ENCODE data around the gene FRAS1.
"Not testable (repeated sequence)": the region's sequence is repeated elsewhere in the genome, so short reads cannot be mapped to it uniquely, and the experiment has no call there.

The FRAS1 gene

DNA sequence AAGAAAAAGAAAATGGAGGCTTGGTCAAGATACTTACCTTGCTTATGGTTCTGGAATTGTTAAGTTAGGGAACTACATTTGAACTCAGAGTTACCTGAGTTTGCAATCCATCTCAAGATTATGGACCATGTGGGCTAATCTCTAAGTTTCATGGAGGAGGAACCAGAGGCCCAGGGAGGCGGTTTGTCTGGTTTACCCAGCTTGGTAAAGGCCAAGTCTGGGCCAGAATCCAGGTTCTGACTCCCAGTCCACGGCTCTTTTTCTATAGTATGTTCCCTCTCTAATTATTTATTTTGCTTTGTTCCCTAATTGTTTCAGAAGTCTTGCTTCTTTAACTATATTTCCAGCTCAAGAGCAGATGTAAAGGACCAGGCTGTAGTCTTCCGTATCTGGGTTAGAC lies 168.1 kb downstream of the FRAS1 start:
- DNase-seq, result no peak

DNA sequence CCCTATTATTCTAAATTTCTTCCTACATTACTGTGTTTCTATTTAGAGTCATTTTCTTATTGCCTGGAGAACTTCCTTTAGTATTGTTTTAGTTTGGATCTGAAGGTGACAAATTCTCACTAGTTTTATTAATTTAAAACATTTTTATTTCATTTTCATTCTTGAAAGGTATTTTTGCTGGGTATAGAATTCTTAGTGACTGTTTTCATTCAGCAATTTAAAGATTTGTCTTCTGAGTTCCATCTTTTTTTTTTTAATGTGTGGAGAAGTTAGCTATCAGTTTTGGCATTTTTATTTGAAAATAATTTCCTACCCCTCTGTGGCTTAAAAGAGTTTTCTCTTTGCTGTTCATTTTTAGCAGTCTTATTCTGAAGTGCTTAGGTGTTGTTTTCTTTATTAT lies 169.2 kb downstream of the FRAS1 start:
- DNase-seq, result no peak

DNA sequence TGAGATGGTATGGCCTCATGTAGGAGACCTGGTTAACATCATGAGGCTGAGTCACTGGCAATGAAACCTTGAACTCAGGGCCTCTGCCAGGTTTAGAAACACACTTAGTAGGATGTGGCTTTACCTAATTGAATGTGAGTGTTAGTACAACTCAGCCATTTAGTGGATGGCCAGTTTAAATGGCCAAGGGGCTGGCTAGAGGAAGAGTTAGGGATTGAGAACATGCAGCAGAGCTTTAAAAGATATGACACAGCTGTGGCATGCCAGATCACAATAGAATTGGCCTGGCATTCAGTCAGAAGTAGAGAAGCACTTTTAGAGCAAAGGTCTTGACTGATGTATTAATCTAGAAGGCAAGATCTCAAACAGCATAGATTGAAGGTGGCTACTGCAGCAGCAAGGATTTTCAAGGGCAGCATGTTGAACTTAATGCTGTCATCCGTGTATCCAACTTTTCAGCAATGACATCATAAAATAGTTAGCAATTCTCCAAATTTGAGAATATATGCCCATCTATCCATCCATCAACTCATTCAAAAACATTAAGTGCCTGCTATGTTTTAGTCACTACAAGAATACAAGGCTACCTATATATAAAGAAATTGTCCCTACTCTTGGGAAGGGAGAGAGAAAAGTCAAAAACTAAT lies 170.4 kb downstream of the FRAS1 start:
- DNase-seq, result no peak

DNA sequence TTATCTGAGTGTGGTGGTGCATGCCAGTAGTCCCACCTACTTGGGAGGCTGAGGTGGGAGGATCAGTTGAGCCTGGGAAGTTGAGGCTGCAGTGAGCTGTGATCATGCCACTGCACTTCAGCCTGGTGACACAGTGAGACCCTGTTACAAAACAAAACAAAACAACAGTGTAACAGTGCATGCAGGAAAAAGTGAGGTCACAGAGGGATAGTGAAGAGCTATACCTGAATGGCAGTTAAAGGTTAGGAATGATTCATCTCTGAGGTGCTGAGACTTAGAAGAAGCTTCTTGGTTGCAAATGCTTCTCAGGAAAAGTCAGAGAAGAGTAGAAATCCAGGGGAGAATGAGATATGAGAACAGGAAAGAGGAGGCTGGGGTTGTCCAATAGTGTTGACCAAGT lies 178.7 kb downstream of the FRAS1 start:
- DNase-seq, result no peak

GRCh38 chr4:78237360-78237759 lies 180.2 kb downstream of the FRAS1 start:
- no peak for DNase-seq

DNA sequence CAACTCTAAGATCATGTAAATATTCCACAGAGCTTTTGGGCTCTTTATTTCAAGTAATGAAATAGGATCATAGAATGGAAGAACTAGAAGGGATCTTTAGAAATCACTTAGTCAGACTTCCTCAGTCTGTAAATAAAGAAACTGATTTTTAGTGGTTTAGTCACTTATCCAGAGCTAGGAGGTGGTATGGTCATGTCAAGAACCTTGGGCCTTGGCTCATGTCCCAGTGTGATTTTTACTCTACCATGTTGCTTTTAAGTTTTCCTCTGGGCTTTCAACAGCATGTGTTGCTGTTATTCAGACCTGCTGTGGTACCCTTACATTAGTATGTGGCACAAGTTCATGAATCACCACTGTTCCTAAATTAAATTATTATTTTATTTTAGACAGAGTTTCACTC lies 184.9 kb downstream of the FRAS1 start:
- no peak for DNase-seq

GRCh38 chr4:78244705-78245485 lies 187.8 kb downstream of the FRAS1 start:
- DNase-seq, result no peak

DNA sequence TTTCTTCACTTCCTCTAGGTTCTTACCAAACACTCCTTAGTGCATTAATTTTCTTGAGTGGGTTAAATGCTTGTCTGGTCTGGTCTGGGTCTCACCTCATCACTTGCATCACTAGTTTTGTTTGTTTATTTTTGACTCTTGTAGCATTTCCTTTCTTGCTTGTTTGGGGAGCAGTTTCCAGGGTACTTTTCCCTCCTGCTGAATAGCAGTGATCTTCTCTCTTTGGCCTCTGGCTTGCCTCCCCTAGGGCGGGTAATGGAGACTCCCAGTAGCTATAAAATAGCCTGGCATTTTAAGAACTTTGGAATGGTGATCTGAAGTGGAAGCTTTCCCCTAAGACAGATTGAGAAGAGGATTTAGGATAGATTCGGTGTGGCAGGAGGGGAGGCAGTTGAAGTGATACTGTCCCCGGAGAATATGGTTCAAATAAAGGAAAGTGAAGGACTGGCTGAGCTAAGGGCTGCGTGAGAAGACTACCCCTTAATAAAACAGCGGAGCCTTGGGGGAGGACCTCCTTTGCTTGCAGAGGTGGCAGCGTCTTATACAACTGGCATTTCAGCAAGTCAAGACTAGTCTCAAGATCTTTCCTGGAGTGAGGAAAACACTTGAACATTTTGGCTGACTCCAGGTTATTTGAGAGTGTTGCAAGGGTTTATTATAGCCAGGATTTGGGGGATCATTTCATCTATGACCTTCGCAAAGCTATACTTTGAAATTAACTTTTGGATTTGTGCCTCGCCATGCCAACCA lies 190.6 kb downstream of the FRAS1 start:
- no peak for DNase-seq

DNA sequence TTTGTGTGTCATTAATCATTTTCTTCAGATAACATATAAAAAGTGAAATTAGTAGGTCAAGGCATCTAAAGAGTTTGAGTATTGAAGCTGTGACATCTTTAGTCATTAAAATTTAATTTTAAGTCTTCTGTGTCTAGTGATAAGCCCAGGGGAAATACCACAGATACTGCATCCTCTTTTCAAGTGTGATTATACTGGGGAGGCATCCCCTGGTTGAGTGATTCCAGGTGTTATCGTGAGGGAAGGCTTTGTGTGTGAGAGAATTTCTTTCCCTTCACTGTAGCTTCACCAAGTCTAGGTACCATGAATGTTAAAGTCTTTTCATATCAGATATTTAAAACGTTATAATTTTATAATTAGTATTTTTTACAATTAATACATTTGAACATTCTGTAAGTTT lies 193.4 kb downstream of the FRAS1 start:
- DNase-seq, result no peak

- not testable (repeated sequence) for DNase-seq
Observed at GRCh38 chr4:78252773-78253172, 195.7 kb downstream of the FRAS1 start.

- DNase-seq, result no peak
Observed at GRCh38 chr4:78254893-78255292, 197.8 kb downstream of the FRAS1 start.

- DNase-seq, result no peak
Observed at GRCh38 chr4:78265006-78265405, 207.9 kb downstream of the FRAS1 start.

- DNase-seq, result no peak
Observed at GRCh38 chr4:78267790-78268189, 210.7 kb downstream of the FRAS1 start.

DNA sequence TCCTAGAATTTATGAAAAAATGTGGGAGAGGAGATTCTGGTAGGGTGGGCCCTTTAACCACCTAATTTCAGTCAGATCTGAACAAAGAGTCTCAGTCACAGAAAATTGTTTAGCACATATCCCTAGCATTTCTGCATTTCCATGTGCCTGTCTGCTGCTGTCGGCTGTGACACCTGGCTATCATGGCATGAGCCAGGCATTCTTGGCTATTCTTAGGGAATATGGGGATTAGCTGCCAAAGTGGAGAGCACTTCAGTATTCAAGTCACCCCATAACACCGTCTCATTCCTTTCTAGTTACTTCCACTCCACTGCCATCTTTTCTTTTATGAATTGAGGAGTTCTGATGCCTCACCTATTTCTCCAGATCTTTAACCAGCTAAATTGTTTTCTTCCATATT lies 211.5 kb downstream of the FRAS1 start:
- no peak for DNase-seq

DNA sequence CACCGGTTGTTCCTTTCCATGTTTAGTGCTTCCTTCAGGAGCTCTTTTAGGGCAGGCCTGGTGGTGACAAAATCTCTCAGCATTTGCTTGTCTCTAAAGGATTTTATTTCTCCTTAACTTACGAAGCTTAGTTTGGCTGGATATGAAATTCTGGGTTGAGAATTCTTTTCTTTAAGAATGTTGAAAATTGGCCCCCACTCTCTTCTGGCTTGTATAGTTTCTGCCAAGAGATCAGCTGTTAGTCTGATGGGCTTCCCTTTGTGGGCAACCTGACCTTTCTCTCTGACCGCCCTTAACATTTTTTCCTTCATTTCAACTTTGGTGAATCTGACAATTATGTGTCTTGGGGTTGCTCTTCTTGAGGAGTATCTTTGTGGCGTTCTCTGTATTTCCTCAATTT lies 218.3 kb downstream of the FRAS1 start:
- DNase-seq, result not testable (repeated sequence)

DNA sequence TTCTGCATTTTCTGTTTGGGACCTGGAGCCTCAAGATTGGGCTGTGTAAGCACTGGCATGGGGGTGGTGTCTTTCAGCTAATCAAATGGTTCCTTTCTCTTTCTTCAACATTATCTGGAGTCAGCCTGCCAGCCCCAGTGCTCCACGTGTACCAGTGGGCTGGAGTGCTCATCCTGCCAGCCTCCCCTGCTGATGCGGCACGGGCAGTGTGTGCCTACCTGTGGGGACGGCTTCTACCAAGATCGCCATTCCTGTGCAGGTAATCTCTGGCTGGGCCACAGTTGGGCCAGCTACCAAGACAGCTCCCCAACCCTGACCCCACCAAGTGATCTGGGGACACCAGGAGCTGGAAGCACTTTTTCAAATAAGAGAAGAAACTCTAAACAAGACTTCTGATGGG lies 229.2 kb downstream of the FRAS1 start:
- no peak for DNase-seq

GRCh38 chr4:78288327-78288726 lies 231.2 kb downstream of the FRAS1 start:
- no peak for DNase-seq

DNA sequence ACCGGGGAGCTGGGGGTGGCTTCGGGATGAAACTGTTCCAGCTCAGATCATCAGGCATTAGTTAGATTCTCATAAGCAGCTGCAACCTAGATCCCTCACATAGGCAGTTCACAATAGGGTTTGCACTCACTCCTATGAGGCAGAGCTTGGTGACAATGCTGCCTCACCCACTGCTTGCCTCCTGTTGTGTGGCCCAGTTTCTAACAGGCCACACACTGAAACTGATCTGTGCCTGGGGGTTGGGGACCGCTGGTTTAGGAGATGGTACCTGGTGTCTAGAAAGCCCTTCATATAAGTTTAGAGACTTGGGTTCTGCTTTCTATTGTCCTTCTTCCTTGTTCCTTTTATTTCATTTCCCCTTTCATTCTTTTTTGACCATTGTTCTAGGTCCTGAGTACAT lies 234.2 kb downstream of the FRAS1 start:
- no peak for DNase-seq

GRCh38 chr4:78292341-78292740 lies 235.2 kb downstream of the FRAS1 start:
- DNase-seq, result no peak

GRCh38 chr4:78292856-78293255 lies 235.7 kb downstream of the FRAS1 start:
- DNase-seq, result no peak

- DNase-seq, result no peak
Observed at GRCh38 chr4:78293348-78293747, 236.2 kb downstream of the FRAS1 start.

DNA sequence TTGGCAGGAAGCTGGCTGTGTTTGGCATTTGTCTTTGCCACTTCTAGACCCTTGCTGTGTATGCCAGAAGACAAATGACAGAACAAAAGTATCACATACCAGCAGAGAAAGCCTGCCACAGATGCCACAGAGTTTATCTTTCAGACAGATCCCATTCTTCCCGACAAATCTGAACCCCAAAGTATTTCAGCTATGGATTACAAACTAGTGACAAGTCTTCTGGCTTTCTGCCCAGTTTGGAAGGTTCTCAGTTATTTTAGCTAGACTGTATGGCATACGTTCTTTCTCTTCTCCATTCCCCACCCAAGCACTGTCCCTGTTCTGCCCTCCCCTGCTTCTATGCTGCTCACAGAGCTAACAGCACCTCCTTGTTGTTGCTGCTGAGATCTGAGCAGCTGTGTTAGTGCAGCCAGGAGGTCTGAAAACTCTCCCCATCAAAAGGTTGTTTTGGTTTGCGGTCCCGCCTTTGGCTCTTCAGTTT lies 236.7 kb downstream of the FRAS1 start:
- DNase-seq, result no peak

GRCh38 chr4:78296261-78296660 lies 239.1 kb downstream of the FRAS1 start:
- DNase-seq, result no peak
